ENCODE measurements around the gene TNXB. TPM values are rescaled to one million over a fixed set of nuclear protein-coding genes. Genes with fewer than 3 reads are reported as not detected.

The TNXB gene
- total and polyA plus RNA-seq, 2 donors (not counting 3 experiments of a cell fraction or from before 2014, with no cell fraction given) = 0.47 to 2.7 TPM

DNA sequence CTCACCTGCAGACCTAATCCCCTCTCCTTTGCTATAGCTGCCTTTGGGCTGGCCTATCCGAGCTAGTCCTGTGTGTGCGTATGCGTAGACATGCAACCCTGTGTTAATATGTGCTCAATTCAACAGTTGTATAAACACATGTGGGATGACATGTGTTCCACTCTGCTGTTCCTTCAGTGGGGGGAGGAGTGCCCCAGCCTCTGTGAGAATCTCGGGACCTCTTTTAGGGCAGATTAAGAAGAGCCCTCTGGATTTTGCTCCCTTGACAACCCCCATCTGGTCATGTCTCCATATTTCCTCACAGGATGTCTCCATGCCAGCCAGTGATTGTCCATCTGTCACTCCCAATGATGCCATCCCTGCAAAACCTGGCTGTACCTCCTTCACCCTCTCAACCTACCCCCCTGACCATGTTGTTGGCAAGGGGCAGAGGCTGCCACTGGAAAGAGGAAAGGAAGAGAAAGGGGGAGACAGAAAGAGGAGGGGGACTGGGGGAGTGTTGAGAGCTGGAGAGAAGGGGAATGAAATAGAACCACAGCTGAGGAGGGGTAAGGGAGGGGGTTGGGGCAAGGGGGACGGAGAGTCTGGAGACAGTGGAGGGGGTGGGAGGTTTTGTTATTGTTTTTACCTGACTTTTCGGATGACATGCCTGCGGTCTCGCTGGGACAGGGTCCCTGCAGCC lies 42.2 kb upstream of the TNXB start:
- no peaks in the 10 kb centered on the region for H4K20me1 ChIP-seq (replicated peaks; ENCODE audit: control insufficient read depth, extremely low read depth, insufficient read depth, low read length)
- peaks cover 24% of the 10 kb centered on the region for H3K4me1 ChIP-seq (ENCODE audit: control insufficient read depth, extremely low read depth, insufficient read depth, low read length)
- peaks cover 4% of the 10 kb centered on the region for H3K79me2 ChIP-seq (ENCODE audit: control insufficient read depth, insufficient read depth, low read length)
- no peak overlapping the region for H3K27ac ChIP-seq (ENCODE audit: insufficient read depth, low read depth, low read length)
- H3K9ac ChIP-seq (replicated peaks; ENCODE audit: extremely low read depth, insufficient read depth, low read length) = no peak overlapping the region
- ChIA-PET CTCF (interaction anchor here (1.0 kb wide), 1 partner anchor 46 kb away, joined by 3 read pairs; no protein-coding TSS in a partner anchor), POLR2A (no interaction called here)
- intact Hi-C loops (cut with micrococcal nuclease) = no loop called here
- peaks cover 20 to 21% of the 10 kb centered on the region in 2 experiments for H3K27me3 ChIP-seq (ENCODE audit: control insufficient read depth in 2 of 2, insufficient read depth in 2 of 2, low read length in 2 of 2)
- H3K4me2 ChIP-seq (ENCODE audit: insufficient read depth, low read length) = no peak overlapping the region
- FAIRE-seq = no peak
- dilution Hi-C loops (cut with MboI; ENCODE audit: extremely low pct_ligation_motif_present, low sequenced_read_pairs) = no loop called here
- no peaks in the 10 kb centered on the region for H3K36me3 ChIP-seq (ENCODE audit: control insufficient read depth in 2 of 2, extremely low read depth in 1 of 2, insufficient read depth in 2 of 2, low read length in 2 of 2)
- H3K4me3 ChIP-seq (replicated peaks in 1 of 3; ENCODE audit: insufficient read depth in 1 of 3, low read depth in 1 of 3, low read length in 3 of 3) = peak overlapping the region in 1 of 3 experiments; percentile 15
- DNase-seq (ENCODE audit: low read depth, low spot score) = no peak
- no peak for TF ChIP-seq EZH2 (IDR thresholded peaks at IDR 0.05; ENCODE audit: borderline replicate concordance, low read depth, low read length, severe bottlenecking)
- TF ChIP-seq GATA2 (IDR thresholded peaks at IDR 0.05; ENCODE audit: insufficient read depth, insufficient read length, low read depth, low read length) = no peak
- TF ChIP-seq, protein P1, sequence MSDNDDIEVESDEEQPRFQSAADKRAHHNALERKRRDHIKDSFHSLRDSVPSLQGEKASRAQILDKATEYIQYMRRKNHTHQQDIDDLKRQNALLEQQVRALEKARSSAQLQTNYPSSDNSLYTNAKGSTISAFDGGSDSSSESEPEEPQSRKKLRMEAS (IDR thresholded peaks at IDR 0.05; ENCODE audit: insufficient read depth, insufficient read length) = no peak
- TF ChIP-seq FOS (IDR thresholded peaks at IDR 0.05; ENCODE audit: borderline replicate concordance, insufficient read depth, low read length) = no peak
- no peak for TF ChIP-seq POLR2AphosphoS5 (IDR thresholded peaks at IDR 0.05; ENCODE audit: insufficient read depth, low read depth, low read length)
- TF ChIP-seq, protein P2, sequence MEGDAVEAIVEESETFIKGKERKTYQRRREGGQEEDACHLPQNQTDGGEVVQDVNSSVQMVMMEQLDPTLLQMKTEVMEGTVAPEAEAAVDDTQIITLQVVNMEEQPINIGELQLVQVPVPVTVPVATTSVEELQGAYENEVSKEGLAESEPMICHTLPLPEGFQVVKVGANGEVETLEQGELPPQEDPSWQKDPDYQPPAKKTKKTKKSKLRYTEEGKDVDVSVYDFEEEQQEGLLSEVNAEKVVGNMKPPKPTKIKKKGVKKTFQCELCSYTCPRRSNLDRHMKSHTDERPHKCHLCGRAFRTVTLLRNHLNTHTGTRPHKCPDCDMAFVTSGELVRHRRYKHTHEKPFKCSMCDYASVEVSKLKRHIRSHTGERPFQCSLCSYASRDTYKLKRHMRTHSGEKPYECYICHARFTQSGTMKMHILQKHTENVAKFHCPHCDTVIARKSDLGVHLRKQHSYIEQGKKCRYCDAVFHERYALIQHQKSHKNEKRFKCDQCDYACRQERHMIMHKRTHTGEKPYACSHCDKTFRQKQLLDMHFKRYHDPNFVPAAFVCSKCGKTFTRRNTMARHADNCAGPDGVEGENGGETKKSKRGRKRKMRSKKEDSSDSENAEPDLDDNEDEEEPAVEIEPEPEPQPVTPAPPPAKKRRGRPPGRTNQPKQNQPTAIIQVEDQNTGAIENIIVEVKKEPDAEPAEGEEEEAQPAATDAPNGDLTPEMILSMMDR (IDR thresholded peaks at IDR 0.05; ENCODE audit: extremely low read depth in 1 of 2, insufficient read depth in 1 of 2, low read depth in 1 of 2, low read length in 2 of 2) = no peak
- TF ChIP-seq JUN (IDR thresholded peaks at IDR 0.05; ENCODE audit: borderline replicate concordance, insufficient read depth, insufficient read length, low read depth) = no peak
- no peak for TF ChIP-seq POLR2A (IDR thresholded peaks at IDR 0.05; ENCODE audit: low read depth, low read length)
- TF ChIP-seq MYC (IDR thresholded peaks at IDR 0.05; ENCODE audit: low read depth, low read length) = no peak
- no TSS peak for BruUV-seq (replicated peaks)
- no peaks in the 10 kb centered on the region for H3K9me1 ChIP-seq (replicated peaks; ENCODE audit: control insufficient read depth, extremely low read depth, insufficient read depth, low read length)
- H3K9me3 ChIP-seq (replicated peaks; ENCODE audit: control insufficient read depth, insufficient read depth, low read length) = no peaks in the 10 kb centered on the region
- no peak overlapping the region for H2AFZ ChIP-seq (ENCODE audit: low read depth, low read length)

All from endothelial cell of umbilical vein (primary cell).